Measurements from ENCODE around the gene HRK. TPM values are rescaled to one million over a fixed set of nuclear protein-coding genes. Genes with fewer than 3 reads are reported as not detected.

The HRK gene
- total RNA-seq, 1 experiment from 2014 or later, result 0.44 TPM

DNA sequence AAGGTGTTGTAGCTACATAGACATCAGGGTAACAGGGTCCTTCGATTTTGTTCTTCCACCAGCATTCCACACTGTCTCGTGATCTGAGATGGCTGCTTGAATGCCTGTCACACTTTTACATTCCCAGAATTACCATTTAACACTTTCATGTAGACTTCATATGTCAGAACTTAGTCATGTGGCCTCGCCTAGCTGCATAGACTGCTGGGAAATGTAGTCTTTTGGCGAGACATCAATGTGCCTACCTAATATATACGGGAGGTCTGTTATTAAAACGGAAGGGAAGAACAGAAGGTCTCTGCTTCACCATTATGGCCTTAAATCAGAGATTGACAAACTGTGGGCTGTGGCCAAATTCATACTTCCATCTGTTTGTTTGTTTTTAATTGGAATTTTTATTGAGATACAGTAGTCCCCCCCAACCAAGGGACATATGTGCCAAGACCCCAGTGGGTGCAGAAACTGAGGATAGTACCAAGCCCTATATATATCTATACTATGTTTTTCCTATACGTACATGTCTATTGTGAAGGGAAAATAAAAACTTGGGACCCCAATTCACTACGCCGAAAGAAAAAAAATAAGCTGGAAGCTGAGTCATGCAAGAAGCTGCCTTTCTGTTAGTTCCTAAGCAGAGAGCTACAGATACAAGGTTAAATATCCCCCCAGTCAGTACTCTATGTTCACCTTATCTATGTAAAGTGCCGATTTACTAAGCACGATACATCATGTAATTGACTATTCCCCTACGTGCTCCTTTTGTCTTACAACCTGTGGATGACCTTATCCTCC is 11.3 kb upstream of the HRK start:
- Histone ChIP-seq H3K27me3 (ENCODE audit: control insufficient read depth, insufficient read depth, low read length) (peaks cover 7% of the 10 kb centered on the region; the same call in 1 of the 2 replicates), H3K4me3 (ENCODE audit: low read depth in 2 of 2, low read length in 2 of 2) (no peak overlapping the region), H3K27ac (ENCODE audit: low read length) (no peak overlapping the region), H3K4me1 (ENCODE audit: control insufficient read depth, insufficient read depth, low read length) (no peaks in the 10 kb centered on the region; the same call in 1 of the 2 replicates), H3K9me3 (ENCODE audit: control insufficient read depth, insufficient read depth, low read depth, low read length) (no peaks in the 10 kb centered on the region), H3K36me3 (ENCODE audit: control insufficient read depth, insufficient read depth, low read length) (no peaks in the 10 kb centered on the region)
- in situ Hi-C loops (cut with HindIII; ENCODE audit: low pct_unique_long_range_greater_than_20kb, low sequenced_read_pairs) (no loop called here), intact Hi-C loops (cut with micrococcal nuclease; ENCODE audit: unreplicated experiment) (no loop called here)
- BruUV-seq (replicated peaks), result no TSS peak
- no peak for TF ChIP-seq SIN3A (IDR thresholded peaks at IDR 0.05; ENCODE audit: borderline replicate concordance, insufficient read depth, low read depth, low read length)
- TF ChIP-seq, protein P1, sequence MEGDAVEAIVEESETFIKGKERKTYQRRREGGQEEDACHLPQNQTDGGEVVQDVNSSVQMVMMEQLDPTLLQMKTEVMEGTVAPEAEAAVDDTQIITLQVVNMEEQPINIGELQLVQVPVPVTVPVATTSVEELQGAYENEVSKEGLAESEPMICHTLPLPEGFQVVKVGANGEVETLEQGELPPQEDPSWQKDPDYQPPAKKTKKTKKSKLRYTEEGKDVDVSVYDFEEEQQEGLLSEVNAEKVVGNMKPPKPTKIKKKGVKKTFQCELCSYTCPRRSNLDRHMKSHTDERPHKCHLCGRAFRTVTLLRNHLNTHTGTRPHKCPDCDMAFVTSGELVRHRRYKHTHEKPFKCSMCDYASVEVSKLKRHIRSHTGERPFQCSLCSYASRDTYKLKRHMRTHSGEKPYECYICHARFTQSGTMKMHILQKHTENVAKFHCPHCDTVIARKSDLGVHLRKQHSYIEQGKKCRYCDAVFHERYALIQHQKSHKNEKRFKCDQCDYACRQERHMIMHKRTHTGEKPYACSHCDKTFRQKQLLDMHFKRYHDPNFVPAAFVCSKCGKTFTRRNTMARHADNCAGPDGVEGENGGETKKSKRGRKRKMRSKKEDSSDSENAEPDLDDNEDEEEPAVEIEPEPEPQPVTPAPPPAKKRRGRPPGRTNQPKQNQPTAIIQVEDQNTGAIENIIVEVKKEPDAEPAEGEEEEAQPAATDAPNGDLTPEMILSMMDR (IDR thresholded peaks at IDR 0.05), result no peak
- TF ChIP-seq TCF7L2 (IDR thresholded peaks at IDR 0.05; ENCODE audit: low read depth, low read length), result no peak
- no peak for TF ChIP-seq POLR2AphosphoS5 (IDR thresholded peaks at IDR 0.05; ENCODE audit: low read depth, low read length)
- TF ChIP-seq, protein P2, sequence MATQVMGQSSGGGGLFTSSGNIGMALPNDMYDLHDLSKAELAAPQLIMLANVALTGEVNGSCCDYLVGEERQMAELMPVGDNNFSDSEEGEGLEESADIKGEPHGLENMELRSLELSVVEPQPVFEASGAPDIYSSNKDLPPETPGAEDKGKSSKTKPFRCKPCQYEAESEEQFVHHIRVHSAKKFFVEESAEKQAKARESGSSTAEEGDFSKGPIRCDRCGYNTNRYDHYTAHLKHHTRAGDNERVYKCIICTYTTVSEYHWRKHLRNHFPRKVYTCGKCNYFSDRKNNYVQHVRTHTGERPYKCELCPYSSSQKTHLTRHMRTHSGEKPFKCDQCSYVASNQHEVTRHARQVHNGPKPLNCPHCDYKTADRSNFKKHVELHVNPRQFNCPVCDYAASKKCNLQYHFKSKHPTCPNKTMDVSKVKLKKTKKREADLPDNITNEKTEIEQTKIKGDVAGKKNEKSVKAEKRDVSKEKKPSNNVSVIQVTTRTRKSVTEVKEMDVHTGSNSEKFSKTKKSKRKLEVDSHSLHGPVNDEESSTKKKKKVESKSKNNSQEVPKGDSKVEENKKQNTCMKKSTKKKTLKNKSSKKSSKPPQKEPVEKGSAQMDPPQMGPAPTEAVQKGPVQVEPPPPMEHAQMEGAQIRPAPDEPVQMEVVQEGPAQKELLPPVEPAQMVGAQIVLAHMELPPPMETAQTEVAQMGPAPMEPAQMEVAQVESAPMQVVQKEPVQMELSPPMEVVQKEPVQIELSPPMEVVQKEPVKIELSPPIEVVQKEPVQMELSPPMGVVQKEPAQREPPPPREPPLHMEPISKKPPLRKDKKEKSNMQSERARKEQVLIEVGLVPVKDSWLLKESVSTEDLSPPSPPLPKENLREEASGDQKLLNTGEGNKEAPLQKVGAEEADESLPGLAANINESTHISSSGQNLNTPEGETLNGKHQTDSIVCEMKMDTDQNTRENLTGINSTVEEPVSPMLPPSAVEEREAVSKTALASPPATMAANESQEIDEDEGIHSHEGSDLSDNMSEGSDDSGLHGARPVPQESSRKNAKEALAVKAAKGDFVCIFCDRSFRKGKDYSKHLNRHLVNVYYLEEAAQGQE (IDR thresholded peaks at IDR 0.05; ENCODE audit: insufficient read depth in 1 of 2, low read depth in 2 of 2, low read length in 1 of 2), result no peak
- ChIA-PET POLR2A (no interaction called here), CTCF (no interaction called here)
- DNase-seq (ENCODE audit: low read depth, low spot score) (no peak), ATAC-seq (peak; percentile 83)

DNA sequence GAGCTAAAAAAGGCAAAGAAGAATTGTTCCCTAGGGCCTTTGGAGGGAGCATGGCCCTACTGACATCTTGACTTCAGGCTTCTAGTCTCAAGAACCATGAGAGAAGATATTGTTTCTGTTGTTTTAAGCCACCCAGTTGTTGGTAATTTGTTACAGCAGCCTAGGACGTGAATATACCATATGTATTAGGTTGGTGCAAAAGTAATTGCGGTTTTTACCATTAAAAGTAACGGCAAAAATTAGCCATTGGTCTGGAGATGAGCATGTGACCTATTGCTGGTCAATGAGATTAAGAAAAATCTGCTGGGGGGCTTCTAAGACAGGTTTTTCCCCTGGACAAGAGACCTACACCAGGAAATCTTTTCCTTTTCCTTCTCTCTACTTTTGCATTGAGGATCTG is 9.8 kb upstream of the HRK start:
- DNase-seq (ENCODE audit: low read depth, low spot score) (no peak), ATAC-seq (no peak)
- ChIA-PET CTCF (no interaction called here), POLR2A (no interaction called here)
- Histone ChIP-seq H3K36me3 (ENCODE audit: control insufficient read depth, insufficient read depth, low read length) (no peaks in the 10 kb centered on the region), H3K27ac (ENCODE audit: low read length) (no peak overlapping the region), H3K4me1 (ENCODE audit: control insufficient read depth, insufficient read depth, low read length) (no peaks in the 10 kb centered on the region; the same call in 1 of the 2 replicates), H3K9me3 (ENCODE audit: control insufficient read depth, insufficient read depth, low read depth, low read length) (no peaks in the 10 kb centered on the region), H3K4me3 (ENCODE audit: low read depth in 2 of 2, low read length in 2 of 2) (no peak overlapping the region), H3K27me3 (ENCODE audit: control insufficient read depth, insufficient read depth, low read length) (peaks cover 4% of the 10 kb centered on the region; the same call in 1 of the 2 replicates)
- in situ Hi-C loops (cut with HindIII; ENCODE audit: low pct_unique_long_range_greater_than_20kb, low sequenced_read_pairs), result no loop called here
- BruUV-seq (replicated peaks), result no TSS peak
- no peak for TF ChIP-seq POLR2AphosphoS5 (IDR thresholded peaks at IDR 0.05; ENCODE audit: low read depth, low read length)
- no peak for TF ChIP-seq TCF7L2 (IDR thresholded peaks at IDR 0.05; ENCODE audit: low read depth, low read length)
- TF ChIP-seq, protein P2 (IDR thresholded peaks at IDR 0.05; ENCODE audit: insufficient read depth in 1 of 2, low read depth in 2 of 2, low read length in 1 of 2), result no peak
- no peak for TF ChIP-seq SIN3A (IDR thresholded peaks at IDR 0.05; ENCODE audit: borderline replicate concordance, insufficient read depth, low read depth, low read length)
- TF ChIP-seq, protein P1 (IDR thresholded peaks at IDR 0.05), result no peak
- intact Hi-C loops (cut with micrococcal nuclease; ENCODE audit: unreplicated experiment), result no loop called here
